CD8-positive, alpha-beta memory T cell (primary cell): ENCODE results near the gene SPRED1. TPM values are rescaled to one million over a fixed set of nuclear protein-coding genes. Genes with fewer than 3 reads are reported as not detected.
"Not testable (repeated sequence)": the region's sequence is repeated elsewhere in the genome, so short reads cannot be mapped to it uniquely, and the experiment has no call there.

Source experiments
- CTCF ChIA-PET: fragments of 350-600 bp; sonication (Branson Sonifier 250); formaldehyde crosslinking; loops from one replicate; lab custom pipeline; 2021; ENCODE audit warnings: antibody characterized with exemption; lab: Charles Lee
- POLR2A ChIA-PET: fragments of 350-600 bp; sonication (Branson Sonifier 250); formaldehyde crosslinking; loops from one replicate; lab custom pipeline; 2021; ENCODE audit warnings: antibody characterized with exemption; lab: Charles Lee
- DNase-seq, 5 donors: peaks; one replicate each; pipeline versions ENCODE4 v3.0.0 to v3.0.0-alpha.2; 2020 to 2022; ENCODE audit warnings: mixed read lengths in 1 of 5
- H3K27ac ChIP-seq: one replicate; pipeline ENCODE4 v1.7.0; 2013; ENCODE audit warnings: low read depth, mild to moderate bottlenecking, low read length, moderate library complexity
- H3K27me3 ChIP-seq: 2 replicates; pipeline ENCODE4 v1.7.0; 2013; ENCODE audit warnings: low read length, mild to moderate bottlenecking; ENCODE audit not compliant: insufficient read depth, poor library complexity, severe bottlenecking
- H3K36me3 ChIP-seq: 2 replicates; pipeline ENCODE4 v1.7.0; 2013; ENCODE audit warnings: mild to moderate bottlenecking, low read length, moderate library complexity; ENCODE audit not compliant: insufficient read depth
- H3K4me1 ChIP-seq: 2 replicates; pipeline ENCODE4 v1.7.0; 2013; ENCODE audit warnings: mild to moderate bottlenecking, low read length, moderate library complexity; ENCODE audit not compliant: insufficient read depth
- H3K4me3 ChIP-seq: 2 replicates; pipeline ENCODE4 v1.7.0; 2013; ENCODE audit warnings: mild to moderate bottlenecking, low read length
- H3K9me3 ChIP-seq: 2 replicates; pipeline ENCODE4 v1.7.0; 2013; ENCODE audit warnings: mild to moderate bottlenecking, low read length
- H3K27ac Mint-ChIP-seq, 8 donors: one replicate each; pipeline ENCODE4 v1.8.0; 2020 to 2021; ENCODE audit warnings: mixed read lengths in 8 of 8, mild to moderate bottlenecking in 6 of 8, inconsistent platforms in 3 of 8, moderate library complexity in 3 of 8
- H3K27me3 Mint-ChIP-seq, 2 donors: one replicate each; pipeline ENCODE4 v1.8.0; 2020 to 2021; ENCODE audit warnings: mixed read lengths in 2 of 2, mild to moderate bottlenecking in 1 of 2, moderate library complexity in 1 of 2
- H3K36me3 Mint-ChIP-seq, 3 donors: one replicate each; pipeline ENCODE4 v1.8.0; 2020 to 2021; ENCODE audit warnings: mixed read lengths in 3 of 3, inconsistent platforms in 1 of 3, mild to moderate bottlenecking in 1 of 3
- H3K4me1 Mint-ChIP-seq, 3 donors: one replicate each; pipeline ENCODE4 v1.8.0; 2020 to 2021; ENCODE audit warnings: mixed read lengths in 3 of 3, inconsistent platforms in 1 of 3, mild to moderate bottlenecking in 1 of 3
- H3K4me3 Mint-ChIP-seq, 7 donors: one replicate each; pipeline ENCODE4 v1.8.0; 2020 to 2021; ENCODE audit warnings: mixed read lengths in 7 of 7, mild to moderate bottlenecking in 6 of 7, moderate library complexity in 4 of 7, inconsistent platforms in 2 of 7
- H3K9me3 Mint-ChIP-seq, 5 donors: one replicate each; pipeline ENCODE4 v1.8.0; 2020 to 2022; ENCODE audit warnings: mixed read lengths in 5 of 5, mild to moderate bottlenecking in 3 of 5, moderate library complexity in 2 of 5, inconsistent platforms in 1 of 5
- polyA plus RNA-seq: library from polyadenylated mRNA; unstranded; fragments of 300-500 nt; fragmentation: Illumina TruSeq; gene quantifications from one replicate; pipeline ENCODE4 v1.2.3, GENCODE V29; 2021
- total RNA-seq, 2 experiments: library from RNA; stranded (reverse); gene quantifications; one replicate each; pipeline ENCODE4 v1.2.3, GENCODE V29; 2021

The SPRED1 gene
- total and polyA plus RNA-seq, 3 experiments from 2014 or later = 0.35 to 1.4 (median 1.2) TPM

- Histone ChIP-seq H3K36me3 (no peaks in the 10 kb centered on the region), H3K27ac (no peak overlapping the region), H3K9me3 (no peaks in the 10 kb centered on the region), H3K27me3 (no peaks in the 10 kb centered on the region), H3K4me3 (no peak overlapping the region), H3K4me1 (no peaks in the 10 kb centered on the region)
- H3K9me3 Mint-ChIP-seq = no peaks in the 10 kb centered on the region
- H3K4me3 Mint-ChIP-seq = no peak overlapping the region
- H3K27me3 Mint-ChIP-seq = peaks cover 0 to 8% of the 10 kb centered on the region in 2 donors
- ChIA-PET CTCF (interaction anchor here (1.3 kb wide), 1 partner anchor 9 kb away, joined by 5 read pairs; no protein-coding TSS in a partner anchor), POLR2A (no interaction called here)
- no peak for DNase-seq
- H3K36me3 Mint-ChIP-seq = no peaks in the 10 kb centered on the region
- no peaks in the 10 kb centered on the region for H3K4me1 Mint-ChIP-seq
- H3K27ac Mint-ChIP-seq = no peak overlapping the region
These were observed 27.3 kb upstream of the SPRED1 start for GRCh38 chr15:38225381-38225780.

GRCh38 chr15:38226608-38227266 is 25.9 kb upstream of the SPRED1 start:
- no peak overlapping the region for H3K4me3 Mint-ChIP-seq
- H3K27me3 ChIP-seq = no peaks in the 10 kb centered on the region
- no peaks in the 10 kb centered on the region for H3K9me3 ChIP-seq
- H3K4me3 ChIP-seq = no peak overlapping the region
- no peak for DNase-seq
- peaks cover 0 to 8% of the 10 kb centered on the region in 2 donors for H3K27me3 Mint-ChIP-seq
- ChIA-PET POLR2A (no interaction called here), CTCF (no interaction called here)
- H3K27ac Mint-ChIP-seq = no peak overlapping the region
- no peaks in the 10 kb centered on the region for H3K36me3 Mint-ChIP-seq
- no peaks in the 10 kb centered on the region for H3K4me1 Mint-ChIP-seq
- H3K36me3 ChIP-seq = no peaks in the 10 kb centered on the region
- no peaks in the 10 kb centered on the region for H3K9me3 Mint-ChIP-seq
- no peak overlapping the region for H3K27ac ChIP-seq
- H3K4me1 ChIP-seq = no peaks in the 10 kb centered on the region

GRCh38 chr15:38227941-38228340 is 24.7 kb upstream of the SPRED1 start:
- no peaks in the 10 kb centered on the region for H3K4me1 Mint-ChIP-seq
- no peaks in the 10 kb centered on the region for H3K36me3 Mint-ChIP-seq
- Histone ChIP-seq H3K27ac (no peak overlapping the region), H3K4me1 (no peaks in the 10 kb centered on the region), H3K36me3 (no peaks in the 10 kb centered on the region), H3K27me3 (no peaks in the 10 kb centered on the region), H3K4me3 (no peak overlapping the region), H3K9me3 (no peaks in the 10 kb centered on the region)
- no peak overlapping the region for H3K27ac Mint-ChIP-seq
- DNase-seq = no peak
- CTCF ChIA-PET = no interaction called here
- peaks cover 0 to 5% of the 10 kb centered on the region in 2 donors for H3K27me3 Mint-ChIP-seq
- POLR2A ChIA-PET = no interaction called here
- H3K4me3 Mint-ChIP-seq = no peak overlapping the region
- no peaks in the 10 kb centered on the region for H3K9me3 Mint-ChIP-seq

GRCh38 chr15:38228618-38229017 is 24.0 kb upstream of the SPRED1 start:
- POLR2A ChIA-PET = no interaction called here

GRCh38 chr15:38229705-38230310 is 22.8 kb upstream of the SPRED1 start:
- no peak for DNase-seq
- no peak overlapping the region for H3K27ac Mint-ChIP-seq
- no peak overlapping the region for H3K4me3 ChIP-seq
- ChIA-PET CTCF (no interaction called here), POLR2A (no interaction called here)
- peaks cover 0 to 7% of the 10 kb centered on the region in 2 donors for H3K27me3 Mint-ChIP-seq
- no peak overlapping the region for H3K27ac ChIP-seq
- no peak overlapping the region for H3K4me3 Mint-ChIP-seq
- H3K4me1 Mint-ChIP-seq = no peaks in the 10 kb centered on the region
- H3K4me1 ChIP-seq = no peaks in the 10 kb centered on the region
- no peaks in the 10 kb centered on the region for H3K36me3 ChIP-seq
- no peaks in the 10 kb centered on the region for H3K9me3 Mint-ChIP-seq
- no peaks in the 10 kb centered on the region for H3K9me3 ChIP-seq
- no peaks in the 10 kb centered on the region for H3K27me3 ChIP-seq
- no peaks in the 10 kb centered on the region for H3K36me3 Mint-ChIP-seq

More at GRCh38 chr15:38228618-38229017, 24.0 kb upstream of the SPRED1 start:
- no peaks in the 10 kb centered on the region for H3K4me1 Mint-ChIP-seq
- no peaks in the 10 kb centered on the region for H3K27me3 Mint-ChIP-seq
- H3K36me3 ChIP-seq = no peaks in the 10 kb centered on the region
- H3K4me3 Mint-ChIP-seq = no peak overlapping the region
- CTCF ChIA-PET = no interaction called here
- no peak for DNase-seq
- no peaks in the 10 kb centered on the region for H3K36me3 Mint-ChIP-seq
- no peaks in the 10 kb centered on the region for H3K9me3 ChIP-seq
- H3K4me1 ChIP-seq = no peaks in the 10 kb centered on the region
- no peaks in the 10 kb centered on the region for H3K9me3 Mint-ChIP-seq
- H3K27ac Mint-ChIP-seq = no peak overlapping the region
- no peak overlapping the region for H3K4me3 ChIP-seq
- H3K27me3 ChIP-seq = no peaks in the 10 kb centered on the region
- H3K27ac ChIP-seq = no peak overlapping the region

GRCh38 chr15:38231436-38231835 is 21.2 kb upstream of the SPRED1 start:
- POLR2A ChIA-PET = no interaction called here
- CTCF ChIA-PET = interaction anchor here (1.2 kb wide), 1 partner anchor 13 kb away, joined by 3 read pairs; no protein-coding TSS in a partner anchor
- H3K4me1 Mint-ChIP-seq = no peaks in the 10 kb centered on the region

GRCh38 chr15:38237021-38237420 is 15.6 kb upstream of the SPRED1 start:
- H3K27me3 Mint-ChIP-seq = peaks cover 6 to 26% of the 10 kb centered on the region in 2 donors
- H3K4me1 ChIP-seq, H3K27ac ChIP-seq, H3K27me3 ChIP-seq, H3K27ac Mint-ChIP-seq, H3K4me3 ChIP-seq, CTCF ChIA-PET, DNase-seq, H3K4me3 Mint-ChIP-seq, H3K9me3 Mint-ChIP-seq, H3K4me1 Mint-ChIP-seq, H3K36me3 ChIP-seq, POLR2A ChIA-PET, H3K36me3 Mint-ChIP-seq, H3K9me3 ChIP-seq: not testable (repeated sequence)

More at GRCh38 chr15:38231436-38231835, 21.2 kb upstream of the SPRED1 start:
- no peaks in the 10 kb centered on the region for H3K4me1 ChIP-seq
- no peaks in the 10 kb centered on the region for H3K9me3 Mint-ChIP-seq
- H3K27ac Mint-ChIP-seq = no peak overlapping the region
- H3K4me3 ChIP-seq = no peak overlapping the region
- no peaks in the 10 kb centered on the region for H3K27me3 ChIP-seq
- no peaks in the 10 kb centered on the region for H3K36me3 Mint-ChIP-seq
- no peaks in the 10 kb centered on the region for H3K36me3 ChIP-seq
- DNase-seq = no peak
- no peaks in the 10 kb centered on the region for H3K9me3 ChIP-seq
- H3K27me3 Mint-ChIP-seq = peaks cover 1 to 12% of the 10 kb centered on the region in 2 donors
- no peak overlapping the region for H3K4me3 Mint-ChIP-seq
- H3K27ac ChIP-seq = no peak overlapping the region

GRCh38 chr15:38238311-38238710 is 14.3 kb upstream of the SPRED1 start:
- peaks cover 12 to 36% of the 10 kb centered on the region in 2 donors for H3K27me3 Mint-ChIP-seq
- H3K4me3 Mint-ChIP-seq = no peak overlapping the region
- ChIA-PET CTCF (no interaction called here), POLR2A (no interaction called here)
- Histone ChIP-seq H3K27ac (no peak overlapping the region), H3K4me3 (no peak overlapping the region), H3K4me1 (no peaks in the 10 kb centered on the region), H3K27me3 (no peaks in the 10 kb centered on the region), H3K9me3 (no peaks in the 10 kb centered on the region), H3K36me3 (no peaks in the 10 kb centered on the region)
- no peaks in the 10 kb centered on the region for H3K4me1 Mint-ChIP-seq
- DNase-seq = no peak
- no peaks in the 10 kb centered on the region for H3K9me3 Mint-ChIP-seq
- no peak overlapping the region for H3K27ac Mint-ChIP-seq
- H3K36me3 Mint-ChIP-seq = no peaks in the 10 kb centered on the region
